ENCODE measurements around the gene HOXC9.

Gene HOXC9

GRCh38 chr12:54000116-54001114 lies at the start of gene HOXC9:
Gene HOXC9 (plus strand): TSS chr12:54000161. CDS start chr12:54000189, 28 bp downstream.
- no peak for DNase-seq (ENCODE audit: low read depth)

- DNase-seq (ENCODE audit: low read depth): no peak
Measured at GRCh38 chr12:53950437-53950773, 49.6 kb upstream of the HOXC9 start.

- no peak for DNase-seq (ENCODE audit: low read depth)
Measured at GRCh38 chr12:53950789-53951576, 49.0 kb upstream of the HOXC9 start.

GRCh38 chr12:53951577-53952334 lies 48.2 kb upstream of the HOXC9 start:
- DNase-seq (ENCODE audit: low read depth): no peak

- DNase-seq (ENCODE audit: low read depth): no peak
Measured at GRCh38 chr12:53952335-53952694, 47.6 kb upstream of the HOXC9 start.

GRCh38 chr12:53952871-53953734 lies 46.9 kb upstream of the HOXC9 start:
- DNase-seq (ENCODE audit: low read depth): no peak

GRCh38 chr12:53953831-53954693 lies 45.9 kb upstream of the HOXC9 start:
- no peak for DNase-seq (ENCODE audit: low read depth)

GRCh38 chr12:53954694-53955035 lies 45.3 kb upstream of the HOXC9 start, which contains the start of gene HOXC12:
Gene HOXC12 (plus strand): TSS chr12:53954903. CDS start chr12:53954930, 27 bp downstream.
- DNase-seq (ENCODE audit: low read depth): no peak

- DNase-seq (ENCODE audit: low read depth): no peak
Measured at GRCh38 chr12:53955036-53955775, 44.8 kb upstream of the HOXC9 start.

- no peak for DNase-seq (ENCODE audit: low read depth)
Measured at GRCh38 chr12:53955776-53956250, 44.1 kb upstream of the HOXC9 start.

GRCh38 chr12:53956251-53956887 lies 43.6 kb upstream of the HOXC9 start:
- no peak for DNase-seq (ENCODE audit: low read depth)

- no peak for DNase-seq (ENCODE audit: low read depth)
Measured at GRCh38 chr12:53956914-53957536, 42.9 kb upstream of the HOXC9 start.

- no peak for DNase-seq (ENCODE audit: low read depth)
Measured at GRCh38 chr12:53958128-53958527, 41.8 kb upstream of the HOXC9 start.

GRCh38 chr12:53959314-53959713 lies 40.6 kb upstream of the HOXC9 start:
- no peak for DNase-seq (ENCODE audit: low read depth)

- no peak for DNase-seq (ENCODE audit: low read depth)
Measured at GRCh38 chr12:53960187-53961024, 39.6 kb upstream of the HOXC9 start.

- no peak for DNase-seq (ENCODE audit: low read depth)
Measured at GRCh38 chr12:53961025-53961761, 38.8 kb upstream of the HOXC9 start.

- no peak for DNase-seq (ENCODE audit: low read depth)
Measured at GRCh38 chr12:53963005-53963404, 37.0 kb upstream of the HOXC9 start.

All from activated T-cell treated with anti-CD3 and anti-CD28 coated beads for 24 hours (primary cell).